Stomach (tissue), 4 donors: ENCODE measurements around the gene PDCD2.

Experiments
- EP300 ChIP-seq: sonication (generic); formaldehyde crosslinking; IDR thresholded peaks from one replicate; pipeline ENCODE4 v1.6.1; 2017; ENCODE audit warnings: antibody characterized with exemption
- POLR2AphosphoS5 ChIP-seq, 3 donors: sonication (generic); formaldehyde crosslinking; IDR thresholded peaks; one replicate each; pipeline ENCODE4 v1.6.1; 2016; ENCODE audit warnings: antibody characterized with exemption in 3 of 3
- TF ChIP-seq, protein P1 (sequence below), 7 experiments: fragments of 450-650 bp in 4 of 7; fragments of 200-600 bp in 3 of 7; sonication (generic) in 3 of 7; IDR thresholded peaks; one replicate each; pipeline ENCODE4 v1.5.1; 2016 to 2019; ENCODE audit warnings: antibody characterized with exemption in 7 of 7, control low read depth in 2 of 7, mild to moderate bottlenecking in 1 of 7

DNA sequence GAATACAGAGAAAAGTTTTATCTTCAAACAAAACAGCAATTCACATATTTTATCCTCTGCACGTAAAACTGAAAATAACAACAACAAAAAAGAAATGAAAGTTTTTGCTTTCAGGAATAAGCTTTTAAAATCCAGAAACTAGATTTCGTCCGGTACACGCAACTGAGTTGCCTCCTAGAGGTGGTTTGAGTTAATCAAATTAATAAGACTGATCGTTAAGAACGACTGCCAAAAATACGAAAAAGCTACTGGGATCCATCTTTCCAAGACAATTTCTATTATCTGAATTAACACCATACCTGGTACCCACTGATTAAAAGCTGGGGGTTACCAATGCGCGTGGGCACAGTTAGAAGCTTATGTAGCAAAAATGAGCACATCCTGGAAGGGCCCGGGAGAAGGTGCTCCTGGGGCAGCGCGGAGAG is 669 bp downstream of the PDCD2 start:
- TF ChIP-seq, protein P1, sequence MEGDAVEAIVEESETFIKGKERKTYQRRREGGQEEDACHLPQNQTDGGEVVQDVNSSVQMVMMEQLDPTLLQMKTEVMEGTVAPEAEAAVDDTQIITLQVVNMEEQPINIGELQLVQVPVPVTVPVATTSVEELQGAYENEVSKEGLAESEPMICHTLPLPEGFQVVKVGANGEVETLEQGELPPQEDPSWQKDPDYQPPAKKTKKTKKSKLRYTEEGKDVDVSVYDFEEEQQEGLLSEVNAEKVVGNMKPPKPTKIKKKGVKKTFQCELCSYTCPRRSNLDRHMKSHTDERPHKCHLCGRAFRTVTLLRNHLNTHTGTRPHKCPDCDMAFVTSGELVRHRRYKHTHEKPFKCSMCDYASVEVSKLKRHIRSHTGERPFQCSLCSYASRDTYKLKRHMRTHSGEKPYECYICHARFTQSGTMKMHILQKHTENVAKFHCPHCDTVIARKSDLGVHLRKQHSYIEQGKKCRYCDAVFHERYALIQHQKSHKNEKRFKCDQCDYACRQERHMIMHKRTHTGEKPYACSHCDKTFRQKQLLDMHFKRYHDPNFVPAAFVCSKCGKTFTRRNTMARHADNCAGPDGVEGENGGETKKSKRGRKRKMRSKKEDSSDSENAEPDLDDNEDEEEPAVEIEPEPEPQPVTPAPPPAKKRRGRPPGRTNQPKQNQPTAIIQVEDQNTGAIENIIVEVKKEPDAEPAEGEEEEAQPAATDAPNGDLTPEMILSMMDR (IDR thresholded peaks at IDR 0.05) = no peak
- TF ChIP-seq POLR2AphosphoS5 (IDR thresholded peaks at IDR 0.05) (no peak), EP300 (no peak)
